Cardiac septum (tissue), 1 donor: ENCODE results near the gene NDUFAF3. TPM values are rescaled to one million over a fixed set of nuclear protein-coding genes. Genes with fewer than 3 reads are reported as not detected.
A peak's percentile ranks its signal among the peaks of the same experiment; 100 is the strongest.

Source experiments
- DNase-seq: peaks from one replicate; pipeline ENCODE4 v3.0.0-alpha.2; 2020; ENCODE audit warnings: low spot score
- intact Hi-C: fragments of 100-400 bp; cut with DNase I; formaldehyde crosslinking; loops from one replicate; pipeline ENCODE4 v1.14.0; 2022
- total RNA-seq: library from RNA; stranded (reverse); fragmentation: NEBNext Ultra II Directional; extraction: Animal tissue kit (Norgen Biotek cat#: 25700); gene quantifications from one replicate; pipeline ENCODE4 v1.2.1, GENCODE V29; 2021
- donor health status: DM: no; HTN: no; CAD: no.

Gene NDUFAF3
- total RNA-seq, 1 donor from 2014 or later, result 140 TPM

GRCh38 chr3:49015765-49016164, 6.2 kb upstream of the NDUFAF3 start:
- intact Hi-C loops, result loop anchor here (5.0 kb wide), 1 partner anchor 117 kb away; the partner anchor contains the start of gene LAMB2
- no peak for DNase-seq

- DNase-seq, result no peak
- intact Hi-C loops, result loop anchor here (5.0 kb wide), 1 partner anchor 116 kb away; the partner anchor contains the start of gene LAMB2
Measured at GRCh38 chr3:49016414-49017228, 5.3 kb upstream of the NDUFAF3 start.

- intact Hi-C loops, result loop anchor here (5.0 kb wide), 1 partner anchor 115 kb away; the partner anchor contains the start of gene LAMB2
- no peak for DNase-seq
Measured at GRCh38 chr3:49017229-49017970, 4.5 kb upstream of the NDUFAF3 start.

GRCh38 chr3:49017971-49018706, 3.8 kb upstream of the NDUFAF3 start, which contains the start of gene DALRD3:
Gene DALRD3, minus strand, starts transcription at chr3:49018580. Its CDS starts 16 bp downstream, at chr3:49018564.
- intact Hi-C loops, result loop anchor here (5.0 kb wide), 1 partner anchor 114 kb away; the partner anchor contains the start of gene LAMB2
- DNase-seq, result peak; percentile 85

- DNase-seq, result no peak
- intact Hi-C loops, result loop anchor here (5.0 kb wide), 1 partner anchor 114 kb away; the partner anchor contains the start of gene LAMB2
Measured at GRCh38 chr3:49018707-49019006, 3.3 kb upstream of the NDUFAF3 start.

GRCh38 chr3:49019941-49020329, 2.0 kb upstream of the NDUFAF3 start:
- DNase-seq, result no peak
- intact Hi-C loops, result loop anchor here (5.0 kb wide), 1 partner anchor 112 kb away; the partner anchor contains the start of gene LAMB2

- intact Hi-C loops, result no loop called here
Measured at GRCh38 chr3:49020330-49021212, 1.4 kb upstream of the NDUFAF3 start.

GRCh38 chr3:49021213-49021812, 608 bp upstream of the NDUFAF3 start:
- peak; percentile 99 for DNase-seq
- intact Hi-C loops, result no loop called here

More at GRCh38 chr3:49020330-49021212, 1.4 kb upstream of the NDUFAF3 start:
- DNase-seq, result peak; percentile 86

- intact Hi-C loops, result no loop called here
- DNase-seq, result no peak
Measured at GRCh38 chr3:49022688-49023171, 809 bp downstream of the NDUFAF3 start.

GRCh38 chr3:49023775-49024174, 1.9 kb downstream of the NDUFAF3 start:
- DNase-seq, result no peak
- intact Hi-C loops, result no loop called here

- intact Hi-C loops, result no loop called here
- no peak for DNase-seq
Measured at GRCh38 chr3:49024449-49024848, 2.5 kb downstream of the NDUFAF3 start.

- no peak for DNase-seq
- intact Hi-C loops, result loop anchor here (5.0 kb wide), 1 partner anchor 67 kb away; the partner anchor contains the start of gene QRICH1
Measured at GRCh38 chr3:49025005-49025792, 3.3 kb downstream of the NDUFAF3 start.

GRCh38 chr3:49025793-49026520, 4.0 kb downstream of the NDUFAF3 start:
- intact Hi-C loops, result loop anchor here (5.0 kb wide), 1 partner anchor 66 kb away; the partner anchor contains the start of gene QRICH1
- no peak for DNase-seq

- intact Hi-C loops, result loop anchor here (5.0 kb wide), 1 partner anchor 66 kb away; the partner anchor contains the start of gene QRICH1
- DNase-seq, result no peak
Measured at GRCh38 chr3:49026536-49026935, 4.6 kb downstream of the NDUFAF3 start.

GRCh38 chr3:49027634-49028033, 5.7 kb downstream of the NDUFAF3 start:
- DNase-seq, result no peak
- intact Hi-C loops, result loop anchor here (5.0 kb wide), 1 partner anchor 65 kb away; the partner anchor contains the start of gene QRICH1

- intact Hi-C loops, result loop anchor here (5.0 kb wide), 1 partner anchor 64 kb away; the partner anchor contains the start of gene QRICH1
- DNase-seq, result no peak
Measured at GRCh38 chr3:49028298-49028672, 6.4 kb downstream of the NDUFAF3 start.
